Measurements from ENCODE around the gene SLC35E4. TPM values are rescaled to one million over a fixed set of nuclear protein-coding genes. Genes with fewer than 3 reads are reported as not detected.
"Not testable (repeated sequence)": the region's sequence is repeated elsewhere in the genome, so short reads cannot be mapped to it uniquely, and the experiment has no call there.

Gene SLC35E4
- total and polyA plus RNA-seq, 9 of the 15 experiments (the other 6 are each of a cell fraction or from before 2014, with no cell fraction given), result 0.06 to 2.3 (median 0.86) TPM; not detected in 1

DNA sequence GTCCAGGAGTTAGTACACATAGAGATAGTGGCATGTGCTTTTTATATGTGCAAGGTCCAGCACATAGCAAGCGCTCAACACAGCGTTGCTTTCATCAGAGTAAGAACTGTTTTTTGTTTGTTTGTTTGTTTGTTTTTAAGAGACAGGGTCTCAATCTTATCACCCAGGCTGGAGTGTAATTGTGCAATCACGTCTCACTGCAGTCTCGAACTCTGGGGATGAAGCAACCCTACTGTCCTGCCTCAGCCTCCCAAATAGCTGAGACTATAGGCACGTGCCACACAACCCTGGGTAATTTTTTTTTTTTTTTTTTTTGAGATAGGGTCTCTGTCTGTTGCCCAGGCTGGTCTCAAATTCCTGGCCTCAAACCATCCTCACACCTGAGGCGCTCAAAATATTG lies 17.8 kb upstream of the SLC35E4 start:
- TF ChIP-seq, protein P1, sequence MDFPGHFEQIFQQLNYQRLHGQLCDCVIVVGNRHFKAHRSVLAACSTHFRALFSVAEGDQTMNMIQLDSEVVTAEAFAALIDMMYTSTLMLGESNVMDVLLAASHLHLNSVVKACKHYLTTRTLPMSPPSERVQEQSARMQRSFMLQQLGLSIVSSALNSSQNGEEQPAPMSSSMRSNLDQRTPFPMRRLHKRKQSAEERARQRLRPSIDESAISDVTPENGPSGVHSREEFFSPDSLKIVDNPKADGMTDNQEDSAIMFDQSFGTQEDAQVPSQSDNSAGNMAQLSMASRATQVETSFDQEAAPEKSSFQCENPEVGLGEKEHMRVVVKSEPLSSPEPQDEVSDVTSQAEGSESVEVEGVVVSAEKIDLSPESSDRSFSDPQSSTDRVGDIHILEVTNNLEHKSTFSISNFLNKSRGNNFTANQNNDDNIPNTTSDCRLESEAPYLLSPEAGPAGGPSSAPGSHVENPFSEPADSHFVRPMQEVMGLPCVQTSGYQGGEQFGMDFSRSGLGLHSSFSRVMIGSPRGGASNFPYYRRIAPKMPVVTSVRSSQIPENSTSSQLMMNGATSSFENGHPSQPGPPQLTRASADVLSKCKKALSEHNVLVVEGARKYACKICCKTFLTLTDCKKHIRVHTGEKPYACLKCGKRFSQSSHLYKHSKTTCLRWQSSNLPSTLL (IDR thresholded peaks at IDR 0.05), result no peak
- TF ChIP-seq CEBPB (tag; IDR thresholded peaks at IDR 0.05) (peak; percentile 75), SETDB1 (IDR thresholded peaks at IDR 0.05; ENCODE audit: low read length) (no peak), JUN (IDR thresholded peaks at IDR 0.05; ENCODE audit: borderline replicate concordance, low read depth, low read length) (no peak), JUN (CRISPR knock-in tag; IDR thresholded peaks at IDR 0.05; ENCODE audit: borderline replicate concordance) (no peak)
- TF ChIP-seq, protein P2, sequence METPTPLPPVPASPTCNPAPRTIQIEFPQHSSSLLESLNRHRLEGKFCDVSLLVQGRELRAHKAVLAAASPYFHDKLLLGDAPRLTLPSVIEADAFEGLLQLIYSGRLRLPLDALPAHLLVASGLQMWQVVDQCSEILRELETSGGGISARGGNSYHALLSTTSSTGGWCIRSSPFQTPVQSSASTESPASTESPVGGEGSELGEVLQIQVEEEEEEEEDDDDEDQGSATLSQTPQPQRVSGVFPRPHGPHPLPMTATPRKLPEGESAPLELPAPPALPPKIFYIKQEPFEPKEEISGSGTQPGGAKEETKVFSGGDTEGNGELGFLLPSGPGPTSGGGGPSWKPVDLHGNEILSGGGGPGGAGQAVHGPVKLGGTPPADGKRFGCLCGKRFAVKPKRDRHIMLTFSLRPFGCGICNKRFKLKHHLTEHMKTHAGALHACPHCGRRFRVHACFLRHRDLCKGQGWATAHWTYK (CRISPR knock-in tag; IDR thresholded peaks at IDR 0.05), result no peak
- Histone ChIP-seq H3K27ac (ENCODE audit: extremely low read depth, low read depth, low read length) (no peak overlapping the region), H3K9me1 (ENCODE audit: control insufficient read depth, insufficient read depth, low read length) (no peaks in the 10 kb centered on the region), H3K4me2 (ENCODE audit: insufficient read depth, low read length) (no peak overlapping the region), H3K9ac (ENCODE audit: insufficient read depth in 1 of 2, low read depth in 2 of 2, low read length in 2 of 2) (no peak overlapping the region), H2AFZ (ENCODE audit: low read depth, low read length) (no peak overlapping the region), H3K9me3 (replicated peaks; ENCODE audit: control insufficient read depth, insufficient read depth, low read depth, low read length) (no peaks in the 10 kb centered on the region), H3K4me3 (no peak overlapping the region), H3K4me1 (replicated peaks in 1 of 2; ENCODE audit: control insufficient read depth in 2 of 2, insufficient read depth in 2 of 2, low read length in 2 of 2) (no peaks in the 10 kb centered on the region; a peak in 2 of 5 replicates), H3K36me3 (ENCODE audit: control insufficient read depth, insufficient read depth, low read length) (no peaks in the 10 kb centered on the region), H3K79me2 (ENCODE audit: control insufficient read depth, insufficient read depth, low read length) (no peaks in the 10 kb centered on the region), H4K20me1 (replicated peaks; ENCODE audit: control insufficient read depth, insufficient read depth, low read length) (no peaks in the 10 kb centered on the region), H3K27me3 (ENCODE audit: control insufficient read depth in 2 of 2, insufficient read depth in 2 of 2, low read length in 2 of 2) (no peaks in the 10 kb centered on the region)
- POLR2A ChIA-PET, result interaction anchor here (0.6 to 4.0 kb wide), 2 partner anchors 9 to 806 kb away, joined by 7 to 17 read pairs; no protein-coding TSS in a partner anchor
- FAIRE-seq, result no peak
- ATAC-seq, result no peak
- in situ Hi-C loops (cut with MboI), result no loop called here
- BruUV-seq (replicated peaks), result no TSS peak
- no peak for DNase-seq (ENCODE audit: extremely low read depth in 1 of 4, low spot score in 3 of 4)
- 53% methylated on average over 6 of the region's 6 CpGs for WGBS (ENCODE audit: insufficient coverage, low coverage, missing lambda C conversion rate)
- CTCF ChIA-PET (ENCODE audit: low intra/inter-chr PET ratio), result no interaction called here
- intact Hi-C loops (cut with micrococcal nuclease), result no loop called here

- H3K27me3 ChIP-seq (ENCODE audit: control insufficient read depth in 2 of 2, insufficient read depth in 2 of 2, low read length in 2 of 2); H4K20me1 ChIP-seq (replicated peaks; ENCODE audit: control insufficient read depth, insufficient read depth, low read length); H3K4me1 ChIP-seq (replicated peaks in 1 of 2; ENCODE audit: control insufficient read depth in 2 of 2, insufficient read depth in 2 of 2, low read length in 2 of 2); DNase-seq (ENCODE audit: extremely low read depth in 1 of 4, low spot score in 3 of 4); in situ Hi-C loops (cut with MboI); FAIRE-seq; H2AFZ ChIP-seq (ENCODE audit: low read depth, low read length); H3K4me3 ChIP-seq; BruUV-seq (replicated peaks); CTCF ChIA-PET (ENCODE audit: low intra/inter-chr PET ratio); intact Hi-C loops (cut with micrococcal nuclease); H3K27ac ChIP-seq (ENCODE audit: extremely low read depth, low read depth, low read length); H3K9ac ChIP-seq (ENCODE audit: insufficient read depth in 1 of 2, low read depth in 2 of 2, low read length in 2 of 2); H3K79me2 ChIP-seq (ENCODE audit: control insufficient read depth, insufficient read depth, low read length); H3K9me3 ChIP-seq (replicated peaks; ENCODE audit: control insufficient read depth, insufficient read depth, low read depth, low read length); H3K36me3 ChIP-seq (ENCODE audit: control insufficient read depth, insufficient read depth, low read length); H3K4me2 ChIP-seq (ENCODE audit: insufficient read depth, low read length); H3K9me1 ChIP-seq (ENCODE audit: control insufficient read depth, insufficient read depth, low read length); ATAC-seq: not testable (repeated sequence)
- 58% methylated on average over 6 of the region's 6 CpGs for WGBS (ENCODE audit: insufficient coverage, low coverage, missing lambda C conversion rate)
- POLR2A ChIA-PET, result interaction anchor here (0.7 to 4.0 kb wide), 3 partner anchors 9 to 11 kb away, joined by 3 to 17 read pairs (median 3); no protein-coding TSS in a partner anchor
These were observed 15.7 kb upstream of the SLC35E4 start for GRCh38 chr22:30619909-30620308.
